ENCODE data around the gene YPEL5.

DNA sequence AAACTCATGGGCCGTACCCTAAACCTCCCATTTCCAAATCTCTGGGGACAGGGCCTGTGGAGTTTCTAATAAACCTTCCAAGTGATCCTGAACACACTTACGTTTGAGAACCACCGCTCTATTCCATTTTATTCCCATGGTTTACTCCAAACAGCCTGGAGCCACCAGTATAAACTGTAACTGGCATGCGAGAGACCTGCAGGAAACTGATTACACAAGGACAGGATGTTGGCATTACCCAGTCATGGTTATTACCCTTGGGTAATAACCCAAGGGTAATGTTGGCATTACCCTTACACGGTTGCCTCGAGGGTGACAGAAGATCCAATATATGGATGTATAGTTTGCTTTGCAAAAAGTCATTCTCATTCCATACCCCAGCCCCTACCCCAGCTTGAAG, 37.0 kb upstream of the YPEL5 start:
- TF ChIP-seq CTCF (conservative IDR thresholded peaks at IDR 0.05; ENCODE audit: low read length) (no peak), EZH2phosphoT487 (IDR thresholded peaks at IDR 0.05; ENCODE audit: borderline replicate concordance, low read depth, low read length) (no peak)

All from OCI-LY7 (cell line).